Gastrocnemius medialis (tissue), 4 donors: ENCODE data around the gene TEX38. TPM values are rescaled to one million over a fixed set of nuclear protein-coding genes. Genes with fewer than 3 reads are reported as not detected.

Experiments used
- ATAC-seq, 2 donors: fragments of 150-250 bp; one replicate each; pipeline ENCODE4 v1.9.1; 2016
- DNase-seq, 2 donors: peaks; one replicate each; pipeline ENCODE4 v3.0.0-alpha.2; 2019
- H3K27ac ChIP-seq, 4 donors: fragments of 200-600 bp; sonication (generic); 1 replicate in 1 of 4; 2 replicates in 3 of 4; pipeline ENCODE4 v1.5.1; 2016 to 2018; ENCODE audit warnings: mild to moderate bottlenecking in 2 of 4, moderate library complexity in 1 of 4
- H3K27me3 ChIP-seq, 3 donors: fragments of 200-600 bp; sonication (generic) in 2 of 3; 1 replicate in 1 of 3; 2 replicates in 2 of 3; pipeline versions ENCODE4 v1.5.1 to v1.6.0; 2016 to 2019; ENCODE audit warnings: mild to moderate bottlenecking in 1 of 3, moderate library complexity in 1 of 3
- H3K36me3 ChIP-seq, 2 donors: fragments of 200-600 bp; sonication (generic) in 1 of 2; one replicate each; pipeline ENCODE4 v1.5.1; 2017 to 2018
- H3K4me1 ChIP-seq, 2 donors: fragments of 200-600 bp; sonication (generic) in 1 of 2; one replicate each; pipeline ENCODE4 v1.5.1; 2016 to 2017; ENCODE audit warnings: mild to moderate bottlenecking in 2 of 2
- H3K4me3 ChIP-seq, 4 donors: fragments of 200-600 bp; sonication (generic) in 3 of 4; 1 replicate in 1 of 4; 2 replicates in 3 of 4; pipeline ENCODE4 v1.5.1; 2016 to 2019; ENCODE audit warnings: mild to moderate bottlenecking in 2 of 4
- H3K9me3 ChIP-seq, 3 donors: fragments of 200-600 bp; sonication (generic) in 2 of 3; 1 replicate in 1 of 3; 2 replicates in 2 of 3; pipeline ENCODE4 v1.5.1; 2016 to 2019
- CTCF ChIP-seq, 5 experiments: fragments of 450-650 bp in 3 of 5; fragments of 200-600 bp in 2 of 5; sonication (generic) in 2 of 5; IDR thresholded peaks in 4 of 5; conservative IDR thresholded peaks in 1 of 5; 1 replicate in 4 of 5; 2 replicates in 1 of 5; pipeline ENCODE4 v1.5.1; 2016 to 2019; ENCODE audit warnings: antibody characterized with exemption in 5 of 5, mild to moderate bottlenecking in 3 of 5, moderate library complexity in 3 of 5
- POLR2A ChIP-seq, 2 donors: fragments of 450-650 bp; IDR thresholded peaks; one replicate each; pipeline ENCODE4 v1.6.1; 2017; ENCODE audit warnings: antibody characterized with exemption in 2 of 2, mild to moderate bottlenecking in 2 of 2, moderate library complexity in 2 of 2
- in situ Hi-C, 4 donors: fragments of 200-750 bp; cut with MboI; loops; one replicate each; pipeline versions ENCODE4 v1.15.0 to v1.8.0; 2017; ENCODE audit warnings: low sequenced_read_pairs in 4 of 4
- intact Hi-C: fragments of 100-400 bp; cut with DNase I; formaldehyde crosslinking; loops from one replicate; pipeline ENCODE4 v1.15.1; 2023; ENCODE audit warnings: low total_unique reads
- total RNA-seq, 4 donors: library from RNA; depleted of rRNA; stranded (reverse); fragments of >200 nt; gene quantifications; one replicate each; pipeline versions ENCODE4 v1.1.0 to v1.2.3, GENCODE V29; 2016

The TEX38 gene
- total RNA-seq, 4 donors from 2014 or later, result not detected

- no peak overlapping the region for H3K4me3 ChIP-seq
- DNase-seq (no peak), ATAC-seq (no peak)
- H3K27ac ChIP-seq, result no peak overlapping the region
- peaks cover 33 to 38% of the 10 kb centered on the region in 2 donors for H3K4me1 ChIP-seq
- intact Hi-C loops (no loop called here), in situ Hi-C loops (loop anchor here in 1 of 4 donors (10.0 kb wide), 1 partner anchor 186 kb away; a partner anchor contains a TSS)
- no peaks in the 10 kb centered on the region for H3K27me3 ChIP-seq
- TF ChIP-seq POLR2A (IDR thresholded peaks at IDR 0.05) (no peak), CTCF (IDR thresholded peaks at IDR 0.05 in 4 of 5, conservative IDR thresholded peaks at IDR 0.05 in 1 of 5) (no peak)
- no peaks in the 10 kb centered on the region for H3K36me3 ChIP-seq
- H3K9me3 ChIP-seq, result no peaks in the 10 kb centered on the region
Measured at GRCh38 chr1:46721204-46721603, 49.5 kb downstream of the TEX38 start.

GRCh38 chr1:46721686-46722205 is 50.1 kb downstream of the TEX38 start:
- intact Hi-C loops (no loop called here), in situ Hi-C loops (loop anchor here in 1 of 4 donors (10.0 kb wide), 1 partner anchor 187 kb away; a partner anchor contains a TSS)
- Histone ChIP-seq H3K36me3 (no peaks in the 10 kb centered on the region), H3K27ac (no peak overlapping the region), H3K27me3 (no peaks in the 10 kb centered on the region), H3K4me1 (peaks cover 29 to 33% of the 10 kb centered on the region in 2 donors), H3K4me3 (no peak overlapping the region), H3K9me3 (no peaks in the 10 kb centered on the region)
- no peak for TF ChIP-seq CTCF (IDR thresholded peaks at IDR 0.05 in 4 of 5, conservative IDR thresholded peaks at IDR 0.05 in 1 of 5)
- no peak for TF ChIP-seq POLR2A (IDR thresholded peaks at IDR 0.05)
- DNase-seq (no peak), ATAC-seq (no peak)

Other genes with a start within 250 kb of the TEX38 start
- gene DMBX1, start 182.0 kb upstream of the TEX38 start, total RNA-seq, result not detected
- gene KNCN, start 120.2 kb upstream of the TEX38 start, total RNA-seq, result not detected
- 10 to 100 TPM; 23.7 to 63.5 (median 43.4) TPM for gene MKNK1, start 67.6 kb upstream of the TEX38 start, total RNA-seq
- 10 to 100 TPM; 11.3 to 26.5 (median 23.3) TPM for gene MOB3C, start 55.0 kb upstream of the TEX38 start, total RNA-seq
- gene ATPAF1, start 3.5 kb upstream of the TEX38 start, total RNA-seq, result 100 to 1,000 TPM in 3 of 4 donors, 10 to 100 TPM in 1; 76.6 to 173 (median 135) TPM
- 10 to 100 TPM; 59.5 to 70.2 (median 62.8) TPM for gene EFCAB14, start 47.3 kb downstream of the TEX38 start, total RNA-seq
- gene CYP4B1, start 127.2 kb downstream of the TEX38 start, total RNA-seq, result 10 to 100 TPM; 57.3 to 97.4 (median 70.0) TPM